ENCODE measurements around the gene FBXO11. TPM values are rescaled to one million over a fixed set of nuclear protein-coding genes. Genes with fewer than 3 reads are reported as not detected.

Gene FBXO11
- polyA plus RNA-seq, 3 donors: 65.6 to 82.2 (median 81.1) TPM

- no peak for DNase-seq
These were observed 107.7 kb downstream of the FBXO11 start for GRCh38 chr2:47798631-47799030.

- DNase-seq: no peak
These were observed 110.1 kb downstream of the FBXO11 start for GRCh38 chr2:47796090-47796697.

GRCh38 chr2:47785986-47786385 is 120.3 kb downstream of the FBXO11 start:
- no peak for DNase-seq

GRCh38 chr2:47784352-47784851 is 121.9 kb downstream of the FBXO11 start:
- no peak for DNase-seq

- DNase-seq: peak; percentile 67
These were observed 122.6 kb downstream of the FBXO11 start for GRCh38 chr2:47783486-47784351.

GRCh38 chr2:47782671-47783485 is 123.4 kb downstream of the FBXO11 start, which contains the start of gene MSH6:
Gene MSH6 (plus strand): TSS chr2:47783145. CDS start chr2:47783234, 89 bp downstream.
- DNase-seq: peak; percentile 92

DNA sequence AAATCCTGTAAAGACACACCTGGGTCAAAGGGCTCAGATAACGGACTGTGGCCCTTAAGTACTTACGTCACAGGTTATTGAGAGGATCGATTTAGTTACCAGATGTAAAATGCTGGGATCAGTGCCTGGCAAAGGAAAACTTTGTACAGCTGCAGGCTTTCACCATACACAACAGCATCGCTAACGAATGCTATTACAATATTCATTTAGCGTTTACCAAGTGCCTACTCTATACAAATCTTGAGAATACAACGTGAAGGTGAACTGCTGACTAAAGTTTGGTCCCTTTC is 124.0 kb downstream of the FBXO11 start:
- no peak for DNase-seq

DNA sequence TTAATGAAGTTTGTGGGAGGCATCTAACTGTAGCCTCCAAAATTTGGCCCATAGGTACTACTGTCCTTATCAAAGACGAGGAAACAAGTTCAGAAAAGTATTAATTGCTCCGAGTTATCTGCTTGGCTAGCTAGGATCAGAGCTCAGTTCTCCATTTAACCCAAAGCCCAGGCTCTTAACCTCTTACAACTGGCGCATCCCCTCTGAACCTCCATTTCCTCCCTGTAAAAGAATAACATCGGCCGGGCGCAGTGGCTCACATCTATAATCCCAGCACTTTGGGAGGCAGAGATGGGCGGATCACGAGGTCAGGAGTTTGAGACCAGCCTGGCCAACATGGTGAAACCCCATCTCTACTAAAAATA is 126.9 kb downstream of the FBXO11 start:
- no peak for DNase-seq

GRCh38 chr2:47778698-47779425 is 127.4 kb downstream of the FBXO11 start:
- DNase-seq: no peak

- DNase-seq: no peak
These were observed 128.9 kb downstream of the FBXO11 start for GRCh38 chr2:47777277-47777937.

- DNase-seq: no peak
These were observed 131.7 kb downstream of the FBXO11 start for GRCh38 chr2:47774567-47774966.

DNA sequence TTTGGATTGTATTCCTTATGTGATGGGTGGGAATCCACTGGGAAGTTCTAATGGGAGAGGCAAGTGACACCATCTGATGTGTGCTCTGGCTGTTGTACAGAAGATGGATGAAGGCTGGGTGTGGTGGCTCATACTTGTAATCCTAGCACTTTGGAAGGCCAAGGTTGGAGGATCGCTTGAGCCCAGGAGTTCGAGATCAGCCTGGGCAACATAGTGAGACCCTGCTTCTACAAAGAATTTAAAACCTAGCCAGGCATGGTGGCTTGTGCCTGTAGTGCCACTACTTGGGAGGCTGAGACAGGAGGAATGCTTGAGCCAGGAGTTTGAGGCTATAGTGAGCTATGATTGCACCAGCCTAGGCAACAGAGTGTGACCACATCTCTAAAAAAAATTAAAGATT is 134.0 kb downstream of the FBXO11 start:
- DNase-seq: no peak

GRCh38 chr2:47771211-47771610 is 135.1 kb downstream of the FBXO11 start:
- DNase-seq: no peak

- no peak for DNase-seq
These were observed 137.0 kb downstream of the FBXO11 start for GRCh38 chr2:47769318-47769717.

DNA sequence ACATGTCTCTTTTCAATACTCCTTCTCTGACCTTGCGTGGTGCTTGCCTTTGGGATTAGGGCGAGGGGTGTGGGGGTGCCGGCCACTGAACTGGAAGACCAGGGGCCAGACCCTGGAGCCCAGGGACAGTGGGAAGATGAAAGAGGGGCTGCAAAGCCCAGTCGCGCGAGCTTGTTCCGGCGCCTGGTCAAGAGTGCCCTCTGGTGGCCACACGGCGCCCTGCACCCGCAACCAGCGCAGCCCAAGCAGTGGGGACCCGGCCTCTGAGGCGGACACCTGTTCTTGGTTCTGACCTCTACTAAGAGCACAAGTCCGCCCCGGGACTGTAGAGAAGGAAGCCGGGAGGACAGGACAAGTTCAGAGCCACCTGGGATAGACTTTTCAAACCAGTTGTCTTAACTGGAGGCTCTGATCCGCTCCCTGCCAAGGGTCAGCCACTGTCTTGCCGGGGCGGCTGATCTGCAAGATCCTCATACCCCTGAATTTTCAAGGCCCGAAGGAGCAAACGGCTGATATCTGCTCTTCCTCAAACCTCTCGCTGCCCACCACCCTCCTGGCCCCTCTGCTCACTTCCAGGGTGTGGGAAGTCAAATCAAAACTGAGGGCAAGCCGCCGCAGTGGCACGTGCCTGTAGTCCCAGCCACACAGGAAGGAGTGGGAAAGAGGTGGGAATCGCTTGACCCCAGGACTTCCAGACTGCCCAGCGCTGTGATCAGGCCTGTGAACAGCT is 138.3 kb downstream of the FBXO11 start:
- no peak for DNase-seq

DNA sequence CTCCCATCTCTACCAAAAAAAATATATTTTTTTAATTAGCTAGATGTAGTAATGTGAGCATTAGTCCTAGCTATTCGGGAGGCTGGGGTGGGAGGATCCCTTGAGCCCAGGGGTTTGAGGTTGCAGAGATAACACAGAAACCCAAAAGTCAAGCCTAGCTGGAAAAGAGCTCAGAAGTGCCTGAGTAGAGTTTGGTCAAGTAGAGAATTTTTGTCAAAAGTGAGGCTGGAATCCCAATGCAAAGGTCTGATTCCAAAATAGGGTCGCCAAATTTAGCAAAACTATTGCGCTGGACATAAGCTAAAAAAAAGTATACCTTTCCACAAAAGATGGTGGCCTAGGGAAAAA is 138.8 kb downstream of the FBXO11 start:
- no peak for DNase-seq

DNA sequence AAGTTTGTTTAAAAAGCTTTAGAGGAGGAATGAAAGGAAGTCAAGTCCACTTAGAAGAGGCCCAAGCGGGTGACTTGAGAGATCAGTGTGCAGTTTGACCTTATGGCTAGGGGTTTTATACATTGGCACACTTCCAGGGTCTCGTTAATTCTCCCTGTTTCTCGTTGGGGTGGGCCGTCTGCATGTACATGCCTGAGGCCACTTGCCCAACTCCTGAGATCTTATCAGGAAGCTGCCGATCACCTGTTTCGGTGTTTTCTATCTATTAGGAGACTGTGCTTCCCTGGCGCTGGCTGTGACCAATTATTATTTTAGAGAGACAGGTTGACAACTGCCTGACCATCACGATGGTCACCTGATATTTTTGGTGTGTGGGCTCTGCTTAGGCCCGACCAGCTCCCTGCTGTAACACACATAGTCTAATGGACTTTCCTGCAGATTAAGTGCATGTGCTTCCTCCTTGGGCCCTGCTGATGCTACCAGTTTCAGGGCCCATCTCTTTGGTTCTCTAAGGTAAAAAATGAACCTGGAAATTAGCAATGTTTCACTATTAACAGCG is 154.4 kb downstream of the FBXO11 start:
- DNase-seq: no peak

DNA sequence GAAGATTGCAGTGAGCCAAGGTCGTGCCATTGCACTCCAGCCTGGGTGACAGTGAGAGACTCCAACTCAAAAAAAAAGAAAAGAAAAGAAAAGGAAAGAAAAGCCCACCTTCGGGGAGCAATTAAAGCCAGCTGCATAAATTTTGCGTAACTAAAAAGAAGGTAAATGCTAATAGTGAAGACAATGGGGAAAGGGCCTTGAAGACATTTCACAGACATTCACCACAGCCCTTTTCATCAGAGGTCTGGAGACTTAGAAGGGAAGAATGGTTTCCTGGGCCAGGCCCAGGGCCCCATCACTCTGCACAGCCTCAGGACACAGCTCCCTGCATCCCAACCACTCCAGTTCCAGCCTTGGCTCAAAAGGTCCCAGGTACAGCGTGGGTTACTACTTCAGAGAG is 158.4 kb downstream of the FBXO11 start:
- no peak for DNase-seq

DNA sequence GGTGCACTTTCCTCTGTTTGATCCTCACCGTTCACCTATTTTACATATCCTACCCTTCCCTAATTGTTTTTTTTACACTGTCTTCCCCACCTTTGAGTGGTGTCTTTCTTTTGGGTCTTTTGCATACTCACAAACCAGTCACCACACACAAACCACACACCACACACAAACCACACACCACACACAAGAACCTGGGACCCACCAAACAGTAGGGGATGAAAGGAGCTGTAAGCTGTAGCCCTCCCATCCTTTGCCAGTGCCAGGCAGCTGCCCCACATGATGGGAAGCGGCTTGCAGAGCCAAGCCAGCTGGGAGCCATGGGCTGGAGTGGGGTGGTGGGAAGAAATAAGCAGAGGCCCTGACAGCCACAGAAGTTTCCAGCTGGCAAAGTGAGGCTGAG is 162.2 kb downstream of the FBXO11 start:
- DNase-seq: no peak

- DNase-seq: no peak
These were observed 164.7 kb downstream of the FBXO11 start for GRCh38 chr2:47741637-47742036.
